Activated CD4-positive, alpha-beta T cell treated with anti-CD3 and anti-CD28 coated beads, Interleukin-2, amount 10 ng/mL, durations not matched to agents 7 days and 5 days (primary cell): Measurements from ENCODE around the gene TSKU. TPM values are rescaled to one million over a fixed set of nuclear protein-coding genes. Genes with fewer than 3 reads are reported as not detected.

Experiments used
- CTCF ChIA-PET: fragments of 350-600 bp; sonication (Branson Sonifier 250); formaldehyde crosslinking; loops from one replicate; lab custom pipeline; 2021; ENCODE audit warnings: antibody characterized with exemption; lab: Charles Lee
- POLR2A ChIA-PET: fragments of 350-600 bp; sonication (Branson Sonifier 250); formaldehyde crosslinking; loops from one replicate; lab custom pipeline; 2021; ENCODE audit warnings: antibody characterized with exemption; lab: Charles Lee
- DNase-seq: peaks from one replicate; pipeline ENCODE4 v3.0.0-alpha.2; 2020
- H3K27ac Mint-ChIP-seq: one replicate; pipeline ENCODE4 v1.8.0; 2021; ENCODE audit warnings: mild to moderate bottlenecking, moderate library complexity, mixed read lengths
- H3K27me3 Mint-ChIP-seq: one replicate; pipeline ENCODE4 v1.8.0; 2021; ENCODE audit warnings: mixed read lengths
- H3K36me3 Mint-ChIP-seq: one replicate; pipeline ENCODE4 v1.8.0; 2021; ENCODE audit warnings: low read depth, mixed read lengths
- H3K4me1 Mint-ChIP-seq: one replicate; pipeline ENCODE4 v1.8.0; 2021; ENCODE audit warnings: mixed read lengths
- H3K4me3 Mint-ChIP-seq: one replicate; pipeline ENCODE4 v1.8.0; 2021; ENCODE audit warnings: mild to moderate bottlenecking, moderate library complexity, mixed read lengths
- H3K9me3 Mint-ChIP-seq: one replicate; pipeline ENCODE4 v1.8.0; 2021; ENCODE audit warnings: mixed read lengths
- total RNA-seq, 2 experiments: library from RNA; stranded (reverse); gene quantifications; one replicate each; pipeline ENCODE4 v1.2.3, GENCODE V29; 2021

TSKU gene
- total RNA-seq, 2 experiments from 2014 or later, result 0.99 to 1.3 TPM

- peak; percentile 63 for DNase-seq
- H3K27ac Mint-ChIP-seq, result peak overlapping the region; percentile 92
- no peaks in the 10 kb centered on the region for H3K36me3 Mint-ChIP-seq
- ChIA-PET POLR2A (no interaction called here), CTCF (no interaction called here)
- no peaks in the 10 kb centered on the region for H3K9me3 Mint-ChIP-seq
- no peaks in the 10 kb centered on the region for H3K27me3 Mint-ChIP-seq
- peak overlapping the region; percentile 47 for H3K4me3 Mint-ChIP-seq
- peaks cover 52% of the 10 kb centered on the region for H3K4me1 Mint-ChIP-seq
Observed at GRCh38 chr11:76768088-76768908, 14.9 kb upstream of the TSKU start.

GRCh38 chr11:76768909-76769560 lies 14.1 kb upstream of the TSKU start:
- peaks cover 52% of the 10 kb centered on the region for H3K4me1 Mint-ChIP-seq
- POLR2A ChIA-PET, result no interaction called here

GRCh38 chr11:76769645-76770586 lies 13.2 kb upstream of the TSKU start:
- H3K27ac Mint-ChIP-seq, result no peak overlapping the region
- H3K27me3 Mint-ChIP-seq, result no peaks in the 10 kb centered on the region
- H3K4me3 Mint-ChIP-seq, result no peak overlapping the region
- DNase-seq, result no peak
- H3K9me3 Mint-ChIP-seq, result no peaks in the 10 kb centered on the region
- H3K4me1 Mint-ChIP-seq, result peaks cover 52% of the 10 kb centered on the region
- H3K36me3 Mint-ChIP-seq, result no peaks in the 10 kb centered on the region
- CTCF ChIA-PET, result interaction anchor here (0.6 to 1.6 kb wide), 2 partner anchors 7 to 11 kb away, joined by 3 to 4 read pairs; no protein-coding TSS in a partner anchor
- POLR2A ChIA-PET, result no interaction called here

More at GRCh38 chr11:76768909-76769560, 14.1 kb upstream of the TSKU start:
- Mint-ChIP-seq H3K4me3 (no peak overlapping the region), H3K9me3 (no peaks in the 10 kb centered on the region), H3K36me3 (no peaks in the 10 kb centered on the region), H3K27ac (peak overlapping the region; percentile 92), H3K27me3 (no peaks in the 10 kb centered on the region)
- DNase-seq, result no peak
- CTCF ChIA-PET, result no interaction called here

GRCh38 chr11:76770642-76771445 lies 12.3 kb upstream of the TSKU start:
- no peak for DNase-seq
- POLR2A ChIA-PET, result no interaction called here

GRCh38 chr11:76771446-76772099 lies 11.6 kb upstream of the TSKU start:
- peaks cover 6% of the 10 kb centered on the region for H3K27me3 Mint-ChIP-seq
- no peak overlapping the region for H3K27ac Mint-ChIP-seq
- no peak overlapping the region for H3K4me3 Mint-ChIP-seq
- H3K4me1 Mint-ChIP-seq, result peaks cover 52% of the 10 kb centered on the region
- ChIA-PET POLR2A (no interaction called here), CTCF (interaction anchor here (1.6 kb wide), 1 partner anchor 10 kb away, joined by 4 read pairs; no protein-coding TSS in a partner anchor)
- peaks cover 3% of the 10 kb centered on the region for H3K36me3 Mint-ChIP-seq
- H3K9me3 Mint-ChIP-seq, result peaks cover 6% of the 10 kb centered on the region
- no peak for DNase-seq

More at GRCh38 chr11:76770642-76771445, 12.3 kb upstream of the TSKU start:
- peaks cover 2% of the 10 kb centered on the region for H3K27me3 Mint-ChIP-seq
- no peak overlapping the region for H3K27ac Mint-ChIP-seq
- no peaks in the 10 kb centered on the region for H3K36me3 Mint-ChIP-seq
- CTCF ChIA-PET, result interaction anchor here (0.6 to 1.6 kb wide), 2 partner anchors 8 to 10 kb away, joined by 3 to 4 read pairs; no protein-coding TSS in a partner anchor
- no peak overlapping the region for H3K4me3 Mint-ChIP-seq
- peaks cover 52% of the 10 kb centered on the region for H3K4me1 Mint-ChIP-seq
- no peaks in the 10 kb centered on the region for H3K9me3 Mint-ChIP-seq

- Mint-ChIP-seq H3K4me1 (peaks cover 45% of the 10 kb centered on the region), H3K27ac (no peak overlapping the region), H3K9me3 (peaks cover 12% of the 10 kb centered on the region), H3K4me3 (no peak overlapping the region), H3K27me3 (peaks cover 13% of the 10 kb centered on the region), H3K36me3 (peaks cover 10% of the 10 kb centered on the region)
- POLR2A ChIA-PET, result no interaction called here
- no peak for DNase-seq
- CTCF ChIA-PET, result no interaction called here
Observed at GRCh38 chr11:76772100-76772782, 10.9 kb upstream of the TSKU start.

- DNase-seq, result no peak
- Mint-ChIP-seq H3K27ac (no peak overlapping the region), H3K36me3 (peaks cover 12% of the 10 kb centered on the region), H3K9me3 (peaks cover 16% of the 10 kb centered on the region), H3K4me1 (peaks cover 40% of the 10 kb centered on the region), H3K4me3 (no peak overlapping the region), H3K27me3 (peaks cover 16% of the 10 kb centered on the region)
- CTCF ChIA-PET, result no interaction called here
- POLR2A ChIA-PET, result no interaction called here
Observed at GRCh38 chr11:76772783-76773106, 10.4 kb upstream of the TSKU start.

GRCh38 chr11:76773921-76774361 lies 9.2 kb upstream of the TSKU start:
- peaks cover 19% of the 10 kb centered on the region for H3K9me3 Mint-ChIP-seq
- peaks cover 12% of the 10 kb centered on the region for H3K36me3 Mint-ChIP-seq
- H3K27ac Mint-ChIP-seq, result no peak overlapping the region
- peaks cover 26% of the 10 kb centered on the region for H3K27me3 Mint-ChIP-seq
- DNase-seq, result no peak
- POLR2A ChIA-PET, result no interaction called here
- peaks cover 28% of the 10 kb centered on the region for H3K4me1 Mint-ChIP-seq
- H3K4me3 Mint-ChIP-seq, result no peak overlapping the region
- CTCF ChIA-PET, result no interaction called here

GRCh38 chr11:76776472-76776871 lies 6.7 kb upstream of the TSKU start:
- H3K4me3 Mint-ChIP-seq, result no peak overlapping the region
- no peak overlapping the region for H3K27ac Mint-ChIP-seq
- ChIA-PET CTCF (no interaction called here), POLR2A (no interaction called here)
- H3K9me3 Mint-ChIP-seq, result peaks cover 19% of the 10 kb centered on the region
- DNase-seq, result no peak
- peaks cover 38% of the 10 kb centered on the region for H3K27me3 Mint-ChIP-seq
- H3K4me1 Mint-ChIP-seq, result peaks cover 13% of the 10 kb centered on the region
- peaks cover 12% of the 10 kb centered on the region for H3K36me3 Mint-ChIP-seq

- Mint-ChIP-seq H3K9me3 (peaks cover 19% of the 10 kb centered on the region), H3K36me3 (peaks cover 12% of the 10 kb centered on the region), H3K4me3 (no peak overlapping the region), H3K4me1 (peaks cover 11% of the 10 kb centered on the region), H3K27ac (no peak overlapping the region), H3K27me3 (peaks cover 38% of the 10 kb centered on the region)
- ChIA-PET POLR2A (no interaction called here), CTCF (no interaction called here)
- no peak for DNase-seq
Observed at GRCh38 chr11:76777305-76777704, 5.9 kb upstream of the TSKU start.

- DNase-seq, result no peak
- peaks cover 14% of the 10 kb centered on the region for H3K4me1 Mint-ChIP-seq
- no peak overlapping the region for H3K4me3 Mint-ChIP-seq
- H3K27me3 Mint-ChIP-seq, result peaks cover 43% of the 10 kb centered on the region
- H3K36me3 Mint-ChIP-seq, result peaks cover 12% of the 10 kb centered on the region
- CTCF ChIA-PET, result no interaction called here
- peaks cover 19% of the 10 kb centered on the region for H3K9me3 Mint-ChIP-seq
- POLR2A ChIA-PET, result no interaction called here
- H3K27ac Mint-ChIP-seq, result no peak overlapping the region
Observed at GRCh38 chr11:76777876-76778275, 5.3 kb upstream of the TSKU start.
